D721Med (cell line): ENCODE data around the gene PGF.

Experiments used
- DNase-seq: peaks from one replicate; pipeline ENCODE4 v3.0.0; 2011; ENCODE audit warnings: low spot score; ENCODE audit not compliant: insufficient read length
- FAIRE-seq: peaks from 2 replicates; lab custom pipeline; 2011; peaks lifted over from hg19 to GRCh38; lab: Jason Lieb, UNC
- TF ChIP-seq, protein P1 (sequence below): IDR thresholded peaks from 2 replicates; pipeline ENCODE4 v1.5.1; 2012; ENCODE audit warnings: mild to moderate bottlenecking, control low read depth; ENCODE audit not compliant: insufficient read depth; ENCODE audit errors: missing control alignments

The PGF gene

DNA sequence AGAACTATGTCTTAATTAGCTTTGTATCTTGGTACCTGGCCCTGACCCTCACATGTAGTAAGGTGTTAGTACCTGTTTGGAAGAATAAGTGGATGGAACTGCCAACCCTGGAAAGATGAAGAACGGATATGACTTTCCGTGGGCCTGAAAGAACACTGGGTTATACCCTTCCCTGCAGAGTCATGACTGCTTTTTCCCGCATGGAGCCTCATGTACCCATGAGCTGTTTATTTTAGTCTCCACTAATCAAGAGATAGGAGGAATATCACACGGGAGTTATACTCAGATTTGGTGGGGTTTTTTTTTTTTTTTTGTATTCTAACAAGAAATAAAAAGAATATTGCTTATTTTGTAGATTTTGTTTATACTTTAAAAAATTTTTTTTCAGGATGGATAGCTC is 57.8 kb downstream of the PGF start:
- TF ChIP-seq, protein P1, sequence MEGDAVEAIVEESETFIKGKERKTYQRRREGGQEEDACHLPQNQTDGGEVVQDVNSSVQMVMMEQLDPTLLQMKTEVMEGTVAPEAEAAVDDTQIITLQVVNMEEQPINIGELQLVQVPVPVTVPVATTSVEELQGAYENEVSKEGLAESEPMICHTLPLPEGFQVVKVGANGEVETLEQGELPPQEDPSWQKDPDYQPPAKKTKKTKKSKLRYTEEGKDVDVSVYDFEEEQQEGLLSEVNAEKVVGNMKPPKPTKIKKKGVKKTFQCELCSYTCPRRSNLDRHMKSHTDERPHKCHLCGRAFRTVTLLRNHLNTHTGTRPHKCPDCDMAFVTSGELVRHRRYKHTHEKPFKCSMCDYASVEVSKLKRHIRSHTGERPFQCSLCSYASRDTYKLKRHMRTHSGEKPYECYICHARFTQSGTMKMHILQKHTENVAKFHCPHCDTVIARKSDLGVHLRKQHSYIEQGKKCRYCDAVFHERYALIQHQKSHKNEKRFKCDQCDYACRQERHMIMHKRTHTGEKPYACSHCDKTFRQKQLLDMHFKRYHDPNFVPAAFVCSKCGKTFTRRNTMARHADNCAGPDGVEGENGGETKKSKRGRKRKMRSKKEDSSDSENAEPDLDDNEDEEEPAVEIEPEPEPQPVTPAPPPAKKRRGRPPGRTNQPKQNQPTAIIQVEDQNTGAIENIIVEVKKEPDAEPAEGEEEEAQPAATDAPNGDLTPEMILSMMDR = no peak
- no peak for FAIRE-seq

DNA sequence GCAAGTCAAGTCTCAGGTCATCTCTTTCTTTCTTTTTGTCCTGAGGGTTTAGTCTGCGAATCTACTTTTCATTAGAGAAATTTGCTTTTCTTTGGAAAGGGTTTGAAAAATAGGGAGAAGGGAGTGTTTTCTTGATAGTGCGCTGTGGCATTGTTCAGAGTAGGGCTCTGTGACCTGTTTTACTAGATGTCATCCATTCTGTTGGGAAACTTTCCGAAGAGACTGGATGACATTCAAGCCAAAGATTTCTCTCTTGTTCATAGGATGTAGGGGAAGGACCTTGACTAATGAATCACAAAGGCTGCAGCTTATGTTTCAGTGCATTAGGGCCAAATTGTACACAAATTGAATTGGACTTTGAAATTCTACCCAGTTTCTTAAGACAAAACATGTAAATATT is 59.0 kb downstream of the PGF start:
- TF ChIP-seq, protein P1 = no peak
- no peak for DNase-seq
- no peak for FAIRE-seq

More for the DNA sequence above, 57.8 kb downstream of the PGF start:
- DNase-seq = no peak

DNA sequence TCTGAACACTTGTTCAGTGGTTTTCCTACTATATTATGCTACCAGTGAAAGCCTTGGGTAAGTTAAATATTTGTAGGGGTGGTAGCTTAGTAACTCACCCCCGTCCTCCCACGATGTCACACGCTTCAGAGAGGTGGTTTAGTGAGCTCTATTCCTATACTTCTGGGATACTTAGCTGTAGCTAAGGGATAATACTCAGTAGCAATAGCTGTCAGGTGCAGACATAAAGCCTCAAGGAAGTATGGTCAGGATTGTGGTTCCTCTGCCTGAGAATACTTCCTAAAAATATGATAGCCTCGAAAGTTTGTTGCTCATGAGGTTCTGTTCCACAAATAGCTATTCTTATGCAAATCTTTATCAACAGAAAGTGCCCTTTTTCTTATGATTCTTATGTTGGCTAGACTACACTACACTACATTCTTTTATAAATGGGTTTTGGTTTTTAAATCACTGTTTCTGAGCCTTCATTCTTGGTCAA is 61.7 kb downstream of the PGF start:
- FAIRE-seq (no peak), DNase-seq (no peak)
- TF ChIP-seq, protein P1 = no peak

DNA sequence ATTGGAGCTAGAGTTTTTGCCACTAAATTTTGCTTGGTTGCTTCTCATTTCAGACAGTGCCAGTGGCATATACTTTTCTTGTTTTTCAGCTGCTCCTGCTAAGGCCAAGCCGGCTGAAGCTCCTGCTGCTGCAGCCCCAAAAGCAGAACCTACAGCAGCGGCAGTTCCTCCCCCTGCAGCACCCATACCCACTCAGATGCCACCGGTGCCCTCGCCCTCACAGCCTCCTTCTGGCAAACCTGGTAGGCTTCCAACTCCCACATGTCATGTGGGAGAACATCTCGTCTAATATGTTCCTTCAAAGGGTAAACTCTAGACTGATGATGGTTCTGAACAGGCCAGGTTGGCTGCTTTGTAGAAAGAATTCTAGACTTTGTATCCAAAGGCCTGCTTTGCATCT is 62.7 kb downstream of the PGF start:
- TF ChIP-seq, protein P1 = no peak
- DNase-seq (no peak), FAIRE-seq (no peak)

DNA sequence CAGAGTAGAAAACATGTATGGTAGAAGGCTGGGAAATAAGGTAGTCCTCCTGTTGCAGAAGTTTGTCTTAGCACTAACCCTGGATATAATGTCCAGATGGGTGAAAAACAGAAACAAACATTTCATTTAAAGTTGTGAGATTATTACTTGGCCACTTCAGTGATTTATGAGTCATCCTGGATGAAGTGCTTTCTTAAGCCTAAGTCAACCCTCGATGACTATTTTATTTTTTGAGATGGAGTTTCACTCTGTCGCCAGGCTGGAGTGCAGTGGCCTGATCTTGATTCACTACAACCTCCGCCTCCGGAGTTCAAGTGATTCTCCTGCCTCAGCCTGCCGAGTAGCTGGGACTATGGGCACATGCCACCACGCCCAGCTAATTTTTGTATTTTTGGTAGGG is 63.5 kb downstream of the PGF start:
- TF ChIP-seq, protein P1 = no peak
- no peak for FAIRE-seq
- DNase-seq = no peak
